Muscle of back (tissue), 11 donors: ENCODE measurements around the gene ICAM5. TPM values are rescaled to one million over a fixed set of nuclear protein-coding genes. Genes with fewer than 3 reads are reported as not detected.
"Not testable (repeated sequence)": the region's sequence is repeated elsewhere in the genome, so short reads cannot be mapped to it uniquely, and the experiment has no call there.

Source experiments
- DNase-seq, 3 donors: peaks; one replicate each; pipeline versions ENCODE4 v3.0.0 to v3.0.0-alpha.2; 2013
- polyA plus RNA-seq, 10 donors: library from polyadenylated mRNA; unstranded; fragments of 120-200 nt; gene quantifications; one replicate each; pipeline ENCODE4 v1.2.1, GENCODE V29; 2013; ENCODE audit not compliant: insufficient read length in 10 of 10

The ICAM5 gene
- polyA plus RNA-seq, 10 donors, result 0.07 to 0.28 (median 0.15) TPM; not detected in 1

GRCh38 chr19:10270180-10270615 lies 19.6 kb upstream of the ICAM5 start:
- DNase-seq, result peak in 1 of 3 donors; percentile 69

DNA sequence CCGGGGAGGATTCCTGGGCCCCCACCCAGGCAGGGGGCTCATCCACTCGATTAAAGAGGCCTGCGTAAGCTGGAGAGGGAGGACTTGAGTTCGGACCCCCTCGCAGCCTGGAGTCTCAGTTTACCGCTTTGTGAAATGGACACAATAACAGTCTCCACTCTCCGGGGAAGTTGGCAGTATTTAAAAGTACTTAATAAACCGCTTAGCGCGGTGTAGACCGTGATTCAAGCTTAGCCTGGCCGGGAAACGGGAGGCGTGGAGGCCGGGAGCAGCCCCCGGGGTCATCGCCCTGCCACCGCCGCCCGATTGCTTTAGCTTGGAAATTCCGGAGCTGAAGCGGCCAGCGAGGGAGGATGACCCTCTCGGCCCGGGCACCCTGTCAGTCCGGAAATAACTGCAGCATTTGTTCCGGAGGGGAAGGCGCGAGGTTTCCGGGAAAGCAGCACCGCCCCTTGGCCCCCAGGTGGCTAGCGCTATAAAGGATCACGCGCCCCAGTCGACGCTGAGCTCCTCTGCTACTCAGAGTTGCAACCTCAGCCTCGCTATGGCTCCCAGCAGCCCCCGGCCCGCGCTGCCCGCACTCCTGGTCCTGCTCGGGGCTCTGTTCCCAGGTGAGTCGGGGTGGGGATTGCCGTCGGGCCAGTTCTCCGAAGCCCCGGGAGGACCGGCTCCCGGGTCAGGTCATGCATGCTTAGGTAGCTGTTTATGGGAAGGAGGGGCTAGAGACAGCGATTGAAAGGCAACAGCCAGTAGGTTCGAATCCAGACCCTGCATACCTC lies 18.9 kb upstream of the ICAM5 start, which contains the start of gene ICAM1:
Gene ICAM1 (plus strand): TSS at position 505 of the 779 bp plus-strand sequence. CDS start 40 bp downstream, at position 545.
- DNase-seq, result peak in 2 of 3 donors; percentile 72 to 84

- DNase-seq, result peak in 1 of 3 donors; percentile 38
Observed at GRCh38 chr19:10271543-10272086, 18.1 kb upstream of the ICAM5 start.

DNA sequence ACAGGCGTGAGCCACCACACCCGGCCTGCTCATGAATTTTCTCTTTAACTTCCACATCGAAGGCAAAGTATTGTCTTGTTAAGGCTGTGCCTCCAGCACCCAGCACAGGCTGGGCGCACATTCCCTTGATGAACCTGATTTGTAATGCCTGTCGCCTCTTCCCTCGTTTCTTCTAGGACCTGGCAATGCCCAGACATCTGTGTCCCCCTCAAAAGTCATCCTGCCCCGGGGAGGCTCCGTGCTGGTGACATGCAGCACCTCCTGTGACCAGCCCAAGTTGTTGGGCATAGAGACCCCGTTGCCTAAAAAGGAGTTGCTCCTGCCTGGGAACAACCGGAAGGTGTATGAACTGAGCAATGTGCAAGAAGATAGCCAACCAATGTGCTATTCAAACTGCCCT lies 15.2 kb upstream of the ICAM5 start:
- no peak for DNase-seq

GRCh38 chr19:10277795-10278589 lies 11.8 kb upstream of the ICAM5 start:
- no peak for DNase-seq

- DNase-seq, result no peak
Observed at GRCh38 chr19:10278935-10279334, 10.8 kb upstream of the ICAM5 start.

- DNase-seq, result no peak
Observed at GRCh38 chr19:10279737-10280442, 9.9 kb upstream of the ICAM5 start.

DNA sequence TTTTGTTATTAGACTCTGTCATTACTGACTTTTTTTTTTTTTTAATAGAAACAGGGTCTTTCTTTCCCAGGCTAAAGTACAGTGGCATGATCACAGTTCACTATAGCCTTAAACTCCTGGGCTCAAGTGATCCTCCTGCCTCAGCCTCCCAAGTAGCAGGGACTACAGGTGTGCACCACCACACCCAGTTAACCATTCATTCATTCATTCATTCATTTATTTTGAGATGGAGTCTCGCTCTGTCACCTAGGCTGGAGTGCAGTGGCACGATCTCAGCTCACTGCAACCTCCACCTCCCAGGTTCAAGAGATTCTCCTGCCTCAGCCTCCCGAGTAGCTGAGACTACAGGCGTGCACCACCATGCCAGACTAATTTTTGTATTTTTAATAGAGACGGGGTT lies 7.7 kb upstream of the ICAM5 start:
- not testable (repeated sequence) for DNase-seq

DNA sequence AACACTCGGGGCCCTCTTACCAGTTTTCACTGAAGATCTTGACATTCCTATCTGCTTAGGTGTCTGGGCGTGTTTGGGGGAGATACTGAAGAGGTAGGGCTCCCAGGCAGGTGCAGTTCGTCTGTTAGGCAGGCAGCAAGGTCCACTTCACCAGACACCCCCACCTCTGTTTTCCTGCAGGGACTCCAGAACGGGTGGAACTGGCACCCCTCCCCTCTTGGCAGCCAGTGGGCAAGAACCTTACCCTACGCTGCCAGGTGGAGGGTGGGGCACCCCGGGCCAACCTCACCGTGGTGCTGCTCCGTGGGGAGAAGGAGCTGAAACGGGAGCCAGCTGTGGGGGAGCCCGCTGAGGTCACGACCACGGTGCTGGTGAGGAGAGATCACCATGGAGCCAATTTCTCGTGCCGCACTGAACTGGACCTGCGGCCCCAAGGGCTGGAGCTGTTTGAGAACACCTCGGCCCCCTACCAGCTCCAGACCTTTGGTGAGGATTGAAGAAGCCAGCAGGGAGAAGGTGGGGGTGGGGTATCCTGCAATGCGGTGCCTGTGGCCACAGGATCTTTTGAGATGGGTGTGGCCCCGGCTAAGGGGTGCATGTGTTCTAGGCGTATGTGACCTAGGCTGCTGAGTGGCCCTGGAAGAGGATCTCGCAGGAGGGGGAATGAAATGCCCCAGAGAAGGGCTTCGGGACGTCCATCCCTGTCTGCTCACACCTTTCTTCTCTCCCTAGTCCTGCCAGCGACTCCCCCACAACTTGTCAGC lies 6.3 kb upstream of the ICAM5 start:
- DNase-seq, result no peak

DNA sequence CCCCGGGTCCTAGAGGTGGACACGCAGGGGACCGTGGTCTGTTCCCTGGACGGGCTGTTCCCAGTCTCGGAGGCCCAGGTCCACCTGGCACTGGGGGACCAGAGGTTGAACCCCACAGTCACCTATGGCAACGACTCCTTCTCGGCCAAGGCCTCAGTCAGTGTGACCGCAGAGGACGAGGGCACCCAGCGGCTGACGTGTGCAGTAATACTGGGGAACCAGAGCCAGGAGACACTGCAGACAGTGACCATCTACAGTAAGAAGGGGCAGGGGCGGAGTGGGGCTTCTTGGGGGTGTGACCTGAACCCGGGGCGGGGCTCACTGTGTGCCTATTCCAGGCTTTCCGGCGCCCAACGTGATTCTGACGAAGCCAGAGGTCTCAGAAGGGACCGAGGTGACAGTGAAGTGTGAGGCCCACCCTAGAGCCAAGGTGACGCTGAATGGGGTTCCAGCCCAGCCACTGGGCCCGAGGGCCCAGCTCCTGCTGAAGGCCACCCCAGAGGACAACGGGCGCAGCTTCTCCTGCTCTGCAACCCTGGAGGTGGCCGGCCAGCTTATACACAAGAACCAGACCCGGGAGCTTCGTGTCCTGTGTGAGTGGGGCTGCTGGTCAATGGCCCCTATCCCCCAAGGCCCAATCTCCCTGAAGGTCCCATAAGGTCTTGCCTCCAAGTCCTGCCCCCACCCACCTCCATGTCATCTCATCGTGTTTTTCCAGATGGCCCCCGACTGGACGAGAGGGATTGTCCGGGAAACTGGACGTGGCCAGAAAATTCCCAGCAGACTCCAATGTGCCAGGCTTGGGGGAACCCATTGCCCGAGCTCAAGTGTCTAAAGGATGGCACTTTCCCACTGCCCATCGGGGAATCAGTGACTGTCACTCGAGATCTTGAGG lies 5.4 kb upstream of the ICAM5 start:
- no peak for DNase-seq

DNA sequence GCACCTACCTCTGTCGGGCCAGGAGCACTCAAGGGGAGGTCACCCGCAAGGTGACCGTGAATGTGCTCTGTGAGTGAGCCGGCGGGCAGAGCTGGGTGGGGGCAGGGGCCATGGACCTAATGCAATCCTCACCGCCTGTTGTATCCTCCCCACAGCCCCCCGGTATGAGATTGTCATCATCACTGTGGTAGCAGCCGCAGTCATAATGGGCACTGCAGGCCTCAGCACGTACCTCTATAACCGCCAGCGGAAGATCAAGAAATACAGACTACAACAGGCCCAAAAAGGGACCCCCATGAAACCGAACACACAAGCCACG lies 4.8 kb upstream of the ICAM5 start:
- DNase-seq, result no peak

GRCh38 chr19:10285393-10285792 lies 4.4 kb upstream of the ICAM5 start:
- no peak for DNase-seq

- peak in 1 of 3 donors; percentile 65 for DNase-seq
Observed at GRCh38 chr19:10286803-10287737, 2.7 kb upstream of the ICAM5 start, which contains the start of gene ICAM4. Gene ICAM4 (plus strand): TSS chr19:10286955. CDS start chr19:10287013, 58 bp downstream.

DNA sequence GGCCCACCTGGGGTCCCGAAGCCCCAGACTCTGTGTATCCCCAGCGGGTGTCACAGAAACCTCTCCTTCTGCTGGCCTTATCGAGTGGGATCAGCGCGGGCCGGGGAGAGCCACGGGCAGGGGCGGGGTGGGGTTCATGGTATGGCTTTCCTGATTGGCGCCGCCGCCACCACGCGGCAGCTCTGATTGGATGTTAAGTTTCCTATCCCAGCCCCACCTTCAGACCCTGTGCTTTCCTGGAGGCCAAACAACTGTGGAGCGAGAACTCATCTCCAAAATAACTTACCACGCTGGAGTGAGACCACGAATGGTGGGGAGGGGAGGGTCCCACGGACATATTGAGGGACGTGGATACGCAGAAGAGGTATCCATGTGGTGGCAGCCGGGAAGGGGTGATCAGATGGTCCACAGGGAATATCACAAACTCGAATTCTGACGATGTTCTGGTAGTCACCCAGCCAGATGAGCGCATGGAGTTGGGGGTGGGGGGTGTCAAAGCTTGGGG lies 1.0 kb upstream of the ICAM5 start:
- peak in 1 of 3 donors; percentile 57 for DNase-seq

DNA sequence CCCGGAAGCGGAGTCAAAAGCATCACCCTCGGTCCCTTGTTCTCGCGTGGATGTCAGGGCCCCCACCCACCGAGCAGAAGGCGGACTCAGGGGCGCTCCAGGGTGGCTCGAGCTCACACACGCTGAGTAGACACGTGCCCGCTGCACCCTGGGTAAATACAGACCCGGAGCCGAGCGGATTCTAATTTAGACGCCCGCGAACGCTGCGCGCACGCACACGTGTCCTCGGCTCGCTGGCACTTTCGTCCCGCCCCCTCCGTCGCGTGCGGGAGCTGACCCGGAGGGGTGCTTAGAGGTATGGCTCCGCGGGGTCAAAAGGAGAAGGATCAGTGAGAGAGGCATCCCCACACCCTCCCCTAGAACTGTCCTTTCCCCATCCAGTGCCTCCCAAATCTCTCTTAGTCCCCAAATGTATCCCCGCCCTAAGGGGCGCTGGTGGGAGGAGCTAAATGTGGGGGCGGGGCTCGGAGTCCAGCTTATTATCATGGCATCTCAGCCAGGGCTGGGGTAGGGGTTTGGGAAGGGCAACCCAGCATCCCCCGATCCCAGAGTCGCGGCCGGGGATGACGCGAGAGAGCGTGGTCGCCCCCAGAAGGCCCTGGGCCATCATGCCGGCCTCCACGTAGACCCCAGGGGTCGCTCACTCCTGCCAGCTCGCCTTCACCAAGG lies 451 bp upstream of the ICAM5 start:
- peak in 1 of 3 donors; percentile 39 for DNase-seq

- DNase-seq, result peak in 1 of 3 donors; percentile 38
Observed at GRCh38 chr19:10290357-10290875, 664 bp downstream of the ICAM5 start.

GRCh38 chr19:10290876-10291553 lies 1.3 kb downstream of the ICAM5 start:
- peak in 1 of 3 donors; percentile 62 for DNase-seq
